HG03280 (cell line): ENCODE data around the gene ITGB3.

ENCODE experiments used
- ATAC-seq: cut with Tn5 transposase; IDR thresholded peaks from one replicate; pipeline ENCODE4 v1.9.1; 2021; ENCODE audit warnings: mild to moderate bottlenecking, moderate library complexity; ENCODE audit not compliant: unreplicated experiment

The ITGB3 gene

DNA sequence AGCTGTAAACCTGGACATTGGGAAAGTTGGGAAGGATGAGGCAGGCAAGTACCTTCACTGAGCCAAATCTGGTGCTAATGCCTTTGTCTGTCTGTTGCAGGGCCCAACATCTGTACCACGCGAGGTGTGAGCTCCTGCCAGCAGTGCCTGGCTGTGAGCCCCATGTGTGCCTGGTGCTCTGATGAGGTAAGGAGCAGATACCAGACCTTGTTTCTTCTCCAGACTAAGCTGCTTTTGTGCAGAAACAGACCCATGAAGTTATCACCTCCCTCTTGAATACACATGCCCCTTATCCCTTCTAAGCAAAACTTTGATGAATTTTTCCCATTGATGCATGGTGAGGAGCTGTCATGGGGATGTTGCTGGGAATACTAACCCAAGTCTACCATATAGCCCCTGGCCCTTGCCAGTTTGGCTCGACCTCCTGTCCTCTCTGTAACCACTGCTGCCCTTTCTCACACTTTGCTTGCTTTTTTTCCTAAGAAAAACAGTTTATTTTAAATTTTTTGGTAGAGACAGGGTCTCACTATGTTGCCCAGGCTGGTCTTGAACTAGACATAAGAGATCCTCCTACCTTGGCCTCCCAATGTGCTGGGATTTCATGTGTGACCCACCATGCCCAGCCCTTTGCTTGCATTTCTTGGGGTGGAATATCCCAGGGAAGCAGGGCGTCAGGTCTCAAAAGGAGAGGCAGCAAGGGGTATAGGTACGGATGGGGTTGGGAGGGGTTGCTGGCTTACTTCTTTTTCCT lies 20.9 kb downstream of the ITGB3 start:
- no peak for ATAC-seq

DNA sequence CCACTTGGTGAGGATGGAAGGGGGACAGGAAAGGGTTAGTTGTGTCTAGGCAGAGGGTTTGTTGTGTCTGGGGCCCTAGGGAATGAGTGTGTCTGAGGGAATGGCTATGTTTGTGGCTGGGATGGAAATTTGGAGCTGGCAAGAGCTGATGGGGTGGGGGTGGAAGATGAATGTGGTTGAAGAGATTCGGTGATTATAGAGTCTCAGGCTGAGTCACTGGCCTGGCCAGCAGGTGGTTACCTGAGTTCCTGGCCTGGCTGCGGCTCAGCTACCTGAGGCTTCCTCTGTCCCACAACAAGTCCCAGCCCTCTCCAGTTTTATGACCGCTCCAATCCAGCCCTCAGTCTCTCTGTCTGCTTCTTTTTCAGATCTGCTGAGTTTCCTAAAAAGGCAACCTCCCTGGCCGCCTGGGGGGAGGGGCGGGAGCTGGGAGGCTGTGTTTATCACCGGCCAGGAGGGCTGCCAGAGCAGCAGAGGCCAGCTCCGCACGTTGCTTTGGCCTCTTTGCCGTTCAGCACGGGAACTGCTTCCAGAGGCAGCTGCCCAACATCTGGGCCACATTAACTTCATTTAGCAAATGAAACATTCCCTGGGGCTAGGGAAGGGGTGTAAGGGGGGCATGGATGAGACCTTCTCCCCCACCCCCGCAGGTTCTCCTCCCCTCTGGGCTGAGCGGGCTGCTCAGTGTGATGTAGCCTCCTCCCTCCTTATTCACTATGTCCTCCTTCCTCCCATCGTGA lies 21.8 kb downstream of the ITGB3 start:
- no peak for ATAC-seq

DNA sequence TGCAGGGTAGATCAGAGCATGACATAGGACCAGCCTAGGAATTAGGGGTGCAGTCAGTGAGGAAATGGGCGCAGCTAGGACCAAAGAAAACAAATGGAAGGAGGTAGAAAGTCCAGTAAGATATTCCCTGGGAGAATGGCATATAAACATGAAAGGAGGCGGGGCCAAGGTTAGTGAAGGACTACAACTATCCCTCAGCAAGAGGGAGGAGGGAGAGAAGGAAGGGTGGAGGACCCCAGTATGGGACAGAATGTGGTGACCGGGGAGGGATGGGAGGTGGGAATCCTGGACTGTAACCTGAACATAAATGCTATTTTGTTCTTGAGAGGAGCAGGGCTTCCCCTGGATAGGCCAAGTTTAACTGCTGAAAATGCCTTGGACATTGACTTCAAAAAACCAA lies 22.8 kb downstream of the ITGB3 start:
- ATAC-seq = no peak

DNA sequence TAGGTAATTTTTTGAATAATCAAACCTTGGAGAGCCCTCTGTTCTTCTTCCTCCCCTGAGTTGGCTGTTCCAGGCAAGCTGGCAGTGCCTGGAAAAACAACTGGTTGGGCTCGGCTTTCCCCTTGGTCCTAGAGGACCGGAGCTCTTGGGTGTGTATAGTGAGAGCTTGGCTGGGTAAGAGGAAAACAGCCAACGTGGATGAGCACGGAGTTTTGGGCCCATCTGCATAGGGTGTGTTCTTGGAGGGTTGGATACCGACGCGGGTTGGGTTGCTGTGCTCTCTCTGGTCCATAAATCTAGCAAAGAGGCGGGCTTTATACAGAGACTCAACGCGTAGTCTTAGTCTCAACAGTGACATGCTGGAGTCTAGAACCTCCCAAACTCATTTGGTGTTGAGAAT lies 23.2 kb downstream of the ITGB3 start:
- ATAC-seq = no peak

DNA sequence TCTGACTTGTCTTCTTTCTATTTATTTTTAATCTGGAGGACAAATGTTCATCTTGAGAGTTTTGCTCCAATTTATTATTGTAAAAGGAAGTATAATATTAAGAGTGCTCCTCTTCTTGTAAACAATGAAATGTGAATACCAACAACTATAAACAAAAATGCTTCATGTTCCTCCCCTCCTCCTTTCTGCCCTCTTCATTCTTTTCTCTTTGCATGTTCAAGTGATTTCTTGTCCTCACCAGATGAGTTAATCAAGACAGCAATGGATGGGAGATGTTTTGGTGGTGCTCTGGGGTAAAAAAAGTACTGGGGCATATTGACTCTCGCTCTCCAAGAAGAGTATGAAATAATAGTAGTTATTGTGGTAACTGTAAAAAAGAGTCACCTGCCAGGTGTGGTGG lies 24.3 kb downstream of the ITGB3 start:
- ATAC-seq = no peak

DNA sequence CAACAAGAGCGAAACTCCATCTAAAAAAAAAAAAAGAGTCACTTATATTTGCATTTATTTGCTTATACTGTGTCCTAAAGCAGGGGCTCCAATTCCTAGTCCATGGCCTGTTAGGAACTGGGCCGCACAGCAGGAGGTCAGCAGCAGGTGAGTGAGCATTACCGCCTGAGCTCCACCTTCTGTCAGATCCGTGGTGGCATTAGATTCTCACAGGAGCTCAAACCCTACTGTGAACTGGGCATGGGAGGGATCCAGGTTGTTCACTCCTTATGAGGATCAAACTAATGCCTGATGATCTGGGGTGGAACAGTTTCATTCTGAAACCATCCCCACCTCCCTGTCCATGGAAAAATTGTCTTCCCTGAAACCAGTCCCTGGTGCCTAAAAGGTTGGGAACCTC lies 24.9 kb downstream of the ITGB3 start:
- no peak for ATAC-seq

DNA sequence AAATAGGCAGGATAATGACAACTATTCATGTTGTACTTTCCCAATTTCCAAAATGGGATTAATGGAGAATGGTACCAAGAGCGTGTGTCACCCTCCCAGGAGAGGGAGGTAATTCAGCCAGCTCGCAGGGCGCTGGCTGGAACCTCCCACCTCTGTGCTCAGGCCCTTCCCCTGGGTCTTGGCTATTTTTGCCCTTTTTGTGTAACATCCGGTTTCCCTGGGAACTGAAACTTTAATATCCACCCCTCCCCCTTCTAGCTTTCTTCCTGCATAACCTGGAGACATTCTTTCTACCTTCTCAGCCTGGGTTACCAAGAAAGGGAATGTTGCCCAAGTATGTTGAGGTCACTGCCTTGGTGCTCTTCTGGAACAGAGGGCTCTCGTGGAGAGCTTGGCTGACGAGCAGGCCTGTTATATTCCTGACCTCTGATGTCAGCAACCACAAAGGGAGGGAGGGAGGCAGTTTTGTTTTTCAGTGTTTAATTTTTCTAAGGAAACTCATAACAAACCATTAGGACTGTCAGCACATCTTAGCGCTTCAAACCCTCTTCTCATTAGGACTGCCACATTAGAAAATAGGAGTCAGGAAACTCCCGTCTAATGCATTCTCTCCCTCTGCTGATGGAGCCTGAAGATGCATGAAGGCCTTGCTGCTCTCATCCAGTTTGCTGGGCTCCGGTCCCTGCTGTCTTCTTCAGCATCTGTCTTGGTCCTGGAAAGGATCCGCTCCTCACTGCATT lies 25.6 kb downstream of the ITGB3 start:
- peak; percentile 63 for ATAC-seq

DNA sequence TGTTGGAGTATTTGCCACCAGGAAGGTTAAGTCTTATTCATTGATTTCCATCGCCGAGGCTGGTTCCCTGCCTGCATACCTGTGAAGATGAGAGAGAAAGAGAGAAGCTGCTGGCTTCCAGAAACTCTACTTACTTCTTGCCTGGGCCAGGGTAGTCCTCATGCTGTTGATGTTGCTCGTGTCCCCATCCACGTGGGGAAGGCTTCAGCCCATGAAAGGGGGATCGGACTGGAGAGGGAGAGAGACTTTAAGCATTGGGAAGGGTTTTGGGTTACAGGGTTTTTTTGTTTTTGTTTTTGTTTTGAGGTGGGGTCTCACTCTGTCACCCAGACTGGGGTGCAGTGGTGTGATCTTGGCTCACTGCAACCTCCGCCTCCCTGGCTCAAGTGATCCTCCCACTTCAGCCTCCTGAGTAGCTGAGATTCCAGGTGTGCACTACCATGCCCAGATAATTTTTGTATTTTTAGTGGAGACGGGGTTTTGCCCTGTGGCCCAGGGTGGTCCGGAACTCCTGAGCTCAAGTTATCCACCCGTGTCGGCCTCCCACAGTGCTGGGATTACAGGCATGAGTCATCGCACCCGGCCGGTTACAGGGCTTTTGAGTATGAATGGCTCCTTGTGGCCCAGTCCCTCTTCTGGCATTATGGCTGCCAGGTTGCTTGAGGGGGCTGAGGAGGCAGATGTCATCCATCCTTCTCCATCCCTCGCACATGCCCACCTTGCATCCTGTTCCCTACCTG lies 26.6 kb downstream of the ITGB3 start:
- no peak for ATAC-seq

DNA sequence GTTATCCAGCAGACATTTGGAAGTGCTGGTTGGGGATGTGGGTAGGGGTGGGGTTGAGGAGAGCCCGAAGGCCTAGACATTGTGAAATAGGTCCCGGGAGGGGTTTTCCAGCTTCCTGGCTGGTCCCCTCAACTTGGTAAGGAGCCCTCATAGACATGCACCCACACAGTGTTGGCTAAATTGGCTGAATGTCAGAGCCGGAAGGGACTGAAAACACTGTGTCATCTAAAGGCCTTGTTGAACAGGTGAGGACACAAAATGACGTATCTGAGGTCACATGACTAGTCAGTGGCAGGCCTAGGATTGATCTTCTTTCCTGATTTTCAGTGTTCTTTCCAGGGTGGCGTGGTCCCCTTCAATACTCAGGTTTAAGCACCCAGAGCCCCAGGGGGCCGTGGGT lies 27.6 kb downstream of the ITGB3 start:
- ATAC-seq = no peak

DNA sequence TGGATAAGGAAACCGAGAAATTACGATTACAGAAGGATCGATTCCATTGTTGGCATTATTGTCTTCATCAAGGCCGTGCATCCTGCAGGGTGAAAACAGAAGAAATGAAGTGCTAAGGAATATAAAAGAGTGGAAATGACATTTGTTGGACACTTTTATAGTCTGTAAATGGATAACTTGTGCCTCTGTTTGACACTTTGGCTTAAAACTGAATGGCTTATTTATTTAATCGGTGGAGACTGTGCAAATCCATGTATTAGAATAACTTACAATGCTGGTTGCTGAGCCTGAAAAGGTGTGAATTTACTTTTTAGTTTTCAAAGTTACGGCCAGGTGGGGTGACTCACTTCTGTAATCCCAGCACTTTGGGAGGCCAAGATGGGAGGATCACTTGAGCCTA lies 31.4 kb downstream of the ITGB3 start:
- no peak for ATAC-seq

DNA sequence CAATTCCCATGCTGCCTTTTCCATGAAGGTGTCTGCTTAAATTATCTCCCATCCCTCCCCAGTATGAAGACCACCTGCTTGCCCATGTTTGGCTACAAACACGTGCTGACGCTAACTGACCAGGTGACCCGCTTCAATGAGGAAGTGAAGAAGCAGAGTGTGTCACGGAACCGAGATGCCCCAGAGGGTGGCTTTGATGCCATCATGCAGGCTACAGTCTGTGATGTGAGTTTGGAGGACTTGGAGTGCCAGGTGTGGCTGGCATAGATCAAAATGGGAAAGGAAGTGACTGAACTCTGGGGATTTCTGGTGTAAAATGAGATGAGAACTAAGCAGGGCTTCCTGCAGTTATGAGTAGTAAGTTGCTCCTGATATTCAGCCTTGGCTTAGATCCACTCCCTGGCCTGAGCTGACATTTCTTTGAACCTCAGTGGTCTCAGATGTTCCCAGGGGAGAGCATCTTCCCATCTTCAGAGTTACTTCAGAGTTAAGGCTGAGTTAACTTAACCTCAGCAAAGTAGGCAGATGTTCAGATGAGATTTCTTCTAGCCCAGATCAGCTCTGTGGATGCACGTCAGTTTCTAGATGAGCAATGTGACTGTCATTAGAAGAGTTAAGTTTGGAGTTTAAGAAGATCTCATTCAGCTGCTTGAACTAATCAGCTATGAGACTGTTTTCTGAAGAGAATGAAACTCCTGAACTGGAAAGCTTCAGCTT lies 32.7 kb downstream of the ITGB3 start:
- ATAC-seq = peak; percentile 74

DNA sequence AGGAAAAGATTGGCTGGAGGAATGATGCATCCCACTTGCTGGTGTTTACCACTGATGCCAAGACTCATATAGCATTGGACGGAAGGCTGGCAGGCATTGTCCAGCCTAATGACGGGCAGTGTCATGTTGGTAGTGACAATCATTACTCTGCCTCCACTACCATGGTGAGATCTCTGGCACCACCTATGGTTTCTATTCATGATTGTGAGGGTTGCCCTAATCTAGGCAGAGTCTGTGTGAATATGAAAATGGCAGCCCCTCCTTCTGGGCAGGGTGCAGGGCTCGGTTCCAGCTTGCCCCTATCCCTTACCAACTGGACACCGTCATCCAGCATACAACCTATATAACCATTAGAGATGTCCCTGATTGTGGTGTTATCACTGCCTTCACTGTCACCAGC lies 33.4 kb downstream of the ITGB3 start:
- ATAC-seq = no peak

DNA sequence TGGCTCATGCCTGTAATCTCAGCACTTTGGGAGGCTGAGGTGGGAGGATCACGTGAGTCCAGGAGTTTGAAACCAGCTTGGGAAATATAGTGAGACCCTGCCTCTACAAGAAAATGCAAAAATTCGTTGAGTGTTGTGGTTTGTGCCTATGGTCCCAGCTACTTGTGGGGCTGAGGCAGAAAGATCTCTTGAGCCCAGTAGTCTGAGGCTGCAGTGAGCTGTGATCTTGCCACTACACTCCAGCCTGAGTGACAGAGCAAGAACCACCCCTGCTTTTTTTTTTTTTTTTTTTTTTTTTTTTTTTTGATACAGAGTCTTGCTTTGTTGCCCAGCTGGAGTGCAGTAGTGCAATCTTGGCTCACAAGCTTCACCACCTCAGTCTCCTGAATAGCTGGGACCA lies 34.0 kb downstream of the ITGB3 start:
- ATAC-seq = no peak

DNA sequence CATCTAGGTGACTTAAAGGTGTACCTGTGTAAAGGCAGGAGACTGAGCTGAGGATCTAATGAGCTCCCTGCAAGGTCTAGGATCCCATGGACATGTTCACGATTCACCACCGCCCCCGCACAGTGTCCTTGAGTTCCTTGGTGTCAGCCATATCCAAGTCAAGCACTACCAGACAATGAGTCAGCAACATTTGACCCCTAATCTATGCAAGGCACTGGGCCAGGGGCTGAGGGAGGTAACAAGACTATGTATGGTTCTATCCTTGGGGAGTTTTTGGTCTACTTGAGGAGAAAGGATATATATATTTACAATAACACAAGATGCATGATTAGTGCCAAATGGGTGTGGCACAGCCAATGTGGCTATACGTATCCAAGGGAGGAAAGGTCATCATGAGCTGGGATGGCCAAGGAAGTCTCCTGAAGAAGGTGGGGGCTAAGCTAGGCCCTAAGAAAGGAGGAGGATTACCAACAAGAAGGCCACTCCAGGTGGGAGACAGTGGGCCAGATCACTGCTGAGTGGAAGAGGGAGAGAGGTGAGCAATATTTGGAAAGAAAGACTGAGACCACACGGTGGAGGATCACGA lies 35.0 kb downstream of the ITGB3 start:
- ATAC-seq = no peak

DNA sequence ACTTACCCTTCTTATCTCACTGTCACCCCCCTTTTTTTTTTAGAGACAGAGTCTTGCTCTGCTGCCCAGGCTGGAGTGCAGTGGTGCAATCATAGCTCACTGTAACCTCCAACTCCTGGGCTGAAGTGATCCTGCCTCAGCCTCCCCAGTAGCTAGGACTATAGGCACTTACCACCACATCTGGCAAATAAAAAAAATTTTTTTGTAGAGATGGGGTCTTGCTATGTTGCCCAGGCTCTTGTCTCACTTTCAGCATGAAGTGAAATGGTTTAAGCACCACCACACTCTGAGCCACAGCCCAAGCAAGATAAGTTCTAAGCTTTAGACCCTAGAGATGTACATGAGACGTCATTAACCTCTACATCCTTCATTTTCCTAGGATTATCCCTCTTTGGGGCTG lies 35.7 kb downstream of the ITGB3 start:
- ATAC-seq = no peak

DNA sequence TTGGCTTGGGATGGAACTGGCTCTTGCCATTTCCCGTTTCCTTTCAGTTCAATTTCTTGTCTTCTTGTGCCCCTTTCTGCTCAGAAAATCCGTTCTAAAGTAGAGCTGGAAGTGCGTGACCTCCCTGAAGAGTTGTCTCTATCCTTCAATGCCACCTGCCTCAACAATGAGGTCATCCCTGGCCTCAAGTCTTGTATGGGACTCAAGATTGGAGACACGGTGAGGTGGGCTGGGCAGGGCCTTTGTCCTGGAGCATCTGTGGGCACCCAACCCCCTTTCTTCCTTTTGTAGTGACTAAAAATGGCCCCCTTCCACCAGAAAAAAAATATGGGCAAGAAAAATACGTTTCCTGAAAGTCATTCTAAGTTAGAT lies 37.2 kb downstream of the ITGB3 start:
- no peak for ATAC-seq

DNA sequence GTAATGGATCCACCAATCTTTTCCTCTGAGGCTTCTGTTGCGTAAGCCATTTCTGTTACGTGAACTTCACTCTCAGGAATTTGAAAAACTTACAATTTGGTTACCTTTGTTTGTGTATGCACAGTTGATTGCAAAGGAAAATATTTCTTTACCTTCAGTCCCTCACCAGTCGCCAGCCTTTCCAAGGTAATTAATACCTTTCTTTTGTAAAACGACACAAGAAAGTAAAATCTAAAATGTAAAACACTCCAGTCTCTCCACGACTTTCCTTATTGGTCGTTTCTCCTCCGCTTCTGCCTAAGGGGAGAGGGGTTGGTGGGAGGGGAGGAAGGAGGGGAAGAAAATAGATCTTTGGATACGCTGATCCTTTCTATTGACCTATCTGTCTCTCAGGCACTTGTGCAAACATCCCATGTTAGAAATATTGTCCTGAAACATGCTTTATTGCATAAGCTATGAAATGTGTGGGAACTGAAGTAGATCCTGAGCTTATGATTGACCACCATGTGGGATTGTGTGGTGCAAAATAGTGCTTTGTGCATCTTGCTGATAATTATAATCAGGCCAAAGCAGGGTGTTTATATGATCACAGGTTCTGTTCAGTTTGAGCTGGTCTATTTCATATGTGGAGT lies 37.7 kb downstream of the ITGB3 start:
- ATAC-seq = no peak

DNA sequence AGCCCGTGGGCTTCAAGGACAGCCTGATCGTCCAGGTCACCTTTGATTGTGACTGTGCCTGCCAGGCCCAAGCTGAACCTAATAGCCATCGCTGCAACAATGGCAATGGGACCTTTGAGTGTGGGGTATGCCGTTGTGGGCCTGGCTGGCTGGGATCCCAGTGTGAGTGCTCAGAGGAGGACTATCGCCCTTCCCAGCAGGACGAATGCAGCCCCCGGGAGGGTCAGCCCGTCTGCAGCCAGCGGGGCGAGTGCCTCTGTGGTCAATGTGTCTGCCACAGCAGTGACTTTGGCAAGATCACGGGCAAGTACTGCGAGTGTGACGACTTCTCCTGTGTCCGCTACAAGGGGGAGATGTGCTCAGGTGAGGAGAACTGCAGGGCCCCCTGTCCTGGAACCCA lies 38.6 kb downstream of the ITGB3 start:
- ATAC-seq = no peak

DNA sequence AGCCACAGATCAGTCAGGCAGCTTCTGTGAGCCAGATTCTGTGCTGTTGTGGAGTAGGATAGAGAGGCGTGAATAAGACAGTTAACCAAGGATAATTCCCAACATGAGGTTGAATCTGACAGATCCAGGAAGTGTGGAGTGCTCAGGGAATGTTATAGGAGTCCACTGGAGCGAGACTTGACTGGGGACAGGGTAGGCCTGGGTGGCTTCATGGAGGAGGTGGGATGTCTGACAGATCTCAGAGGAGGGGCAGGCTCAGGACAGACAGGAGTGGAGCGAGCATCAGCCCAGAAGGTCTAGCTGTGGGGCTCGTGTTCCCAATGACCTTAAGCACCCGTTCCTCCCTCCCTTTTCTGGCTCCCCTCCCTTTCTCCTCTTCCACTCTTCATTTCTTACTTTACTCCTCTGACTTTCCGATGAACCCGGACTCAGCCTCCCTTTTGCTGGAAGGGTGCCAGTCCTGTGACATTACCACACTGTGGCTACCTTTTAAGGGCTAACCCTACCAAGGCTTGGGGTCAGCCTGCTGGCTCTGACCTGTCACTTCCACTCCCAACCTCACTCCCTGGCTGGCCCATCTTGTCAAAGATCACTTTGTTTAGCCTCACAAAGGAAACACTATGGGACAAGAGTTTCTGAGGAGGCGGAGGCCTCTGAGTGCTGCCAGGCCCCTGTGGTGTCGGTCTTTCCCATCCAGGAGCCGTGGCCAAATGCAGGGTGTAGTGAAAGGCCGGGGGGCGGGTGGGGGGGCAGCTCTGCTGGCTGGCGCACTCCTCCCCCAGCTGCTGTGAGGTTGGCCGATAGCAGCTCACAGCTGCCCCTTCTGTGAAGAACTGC lies 41.6 kb downstream of the ITGB3 start:
- ATAC-seq = no peak
